GM12865 (cell line): Measurements from ENCODE around the gene PTPRM.

Experiments used
- DNase-seq: peaks from one replicate; pipeline ENCODE4 v3.0.0; 2010; ENCODE audit warnings: low read depth
- H3K4me3 ChIP-seq: 2 replicates; pipeline ENCODE4 v1.5.1; 2011; ENCODE audit warnings: mild to moderate bottlenecking, low read depth, low read length, control low read depth
- CTCF ChIP-seq: IDR thresholded peaks from 2 replicates; pipeline ENCODE4 v1.5.1; 2011; ENCODE audit warnings: low read length, control low read depth, low read depth, inconsistent platforms; ENCODE audit not compliant: insufficient read depth; ENCODE audit errors: missing control alignments

PTPRM gene

GRCh38 chr18:7615840-7616239 is 48.7 kb downstream of the PTPRM start:
- no peak for TF ChIP-seq CTCF
- H3K4me3 ChIP-seq = no peak overlapping the region

GRCh38 chr18:7616661-7617060 is 49.5 kb downstream of the PTPRM start:
- no peak overlapping the region for H3K4me3 ChIP-seq
- TF ChIP-seq CTCF = no peak
- DNase-seq = no peak

More at GRCh38 chr18:7615840-7616239, 48.7 kb downstream of the PTPRM start:
- DNase-seq = no peak

DNA sequence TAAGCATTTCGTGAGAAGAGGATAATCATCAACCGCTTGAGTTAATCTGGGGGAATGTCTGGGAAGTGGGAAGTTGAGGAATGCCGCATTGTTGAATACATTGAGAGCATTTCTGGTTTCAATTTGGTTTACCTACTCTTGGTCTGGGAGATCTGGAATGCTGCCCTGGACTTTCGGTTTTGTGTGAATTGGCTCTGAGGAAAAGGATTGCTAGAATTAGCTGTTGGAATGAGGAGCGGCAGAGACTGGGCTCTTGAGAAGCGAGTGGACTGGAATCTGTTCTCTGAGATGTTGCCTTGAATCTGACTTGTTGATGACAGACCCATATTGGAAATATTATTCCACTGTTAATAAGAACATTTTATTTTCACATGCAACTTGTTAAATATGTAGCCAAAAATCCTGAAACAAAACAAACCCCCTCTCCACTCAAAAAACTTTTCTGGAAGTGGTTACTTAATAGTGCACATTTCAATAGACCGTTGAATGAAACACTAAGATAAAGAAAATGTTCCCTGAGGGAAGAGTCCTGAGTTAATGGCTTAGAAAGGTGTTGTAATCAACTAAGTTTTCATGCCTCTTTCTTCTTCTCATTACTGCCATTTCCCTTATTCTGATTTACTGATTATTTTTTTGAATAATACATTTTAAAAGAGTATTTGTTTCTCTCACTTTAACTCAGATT is 50.8 kb downstream of the PTPRM start:
- DNase-seq = no peak
- TF ChIP-seq CTCF = no peak
- no peak overlapping the region for H3K4me3 ChIP-seq

GRCh38 chr18:7618891-7619442 is 51.9 kb downstream of the PTPRM start:
- no peak overlapping the region for H3K4me3 ChIP-seq
- DNase-seq = no peak
- TF ChIP-seq CTCF = no peak

- no peak overlapping the region for H3K4me3 ChIP-seq
- TF ChIP-seq CTCF = no peak
- DNase-seq = no peak
Measured at GRCh38 chr18:7619676-7620075, 52.6 kb downstream of the PTPRM start.

GRCh38 chr18:7622721-7623120 is 55.6 kb downstream of the PTPRM start:
- DNase-seq = no peak
- TF ChIP-seq CTCF = no peak

DNA sequence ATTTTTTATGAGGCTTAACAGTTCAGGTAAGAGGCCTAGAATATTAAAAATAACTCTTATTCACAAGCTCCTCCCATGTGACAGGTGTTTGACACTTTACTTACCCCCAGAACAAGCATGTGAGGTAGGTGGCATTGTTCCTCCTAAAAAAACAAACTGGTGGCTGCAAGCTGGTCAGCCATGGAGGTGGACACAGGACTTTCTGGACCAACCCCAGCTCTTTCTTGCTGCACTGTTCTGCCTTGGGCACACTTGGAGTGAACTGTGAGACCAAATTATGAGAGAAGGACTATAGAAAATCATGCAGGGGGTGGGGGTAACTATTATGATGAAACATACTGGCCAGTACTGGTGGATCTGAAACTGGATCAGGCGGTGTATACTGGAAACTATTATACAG is 56.6 kb downstream of the PTPRM start:
- DNase-seq = no peak
- H3K4me3 ChIP-seq = no peak overlapping the region
- no peak for TF ChIP-seq CTCF

More at GRCh38 chr18:7622721-7623120, 55.6 kb downstream of the PTPRM start:
- H3K4me3 ChIP-seq = no peak overlapping the region
